Rectal smooth muscle tissue (tissue), 1 donor: ENCODE data around the gene ATP6AP2.

ENCODE experiments used
- H3K27ac ChIP-seq: one replicate; pipeline ENCODE4 v1.7.0; 2013; ENCODE audit warnings: low read depth, low read length, inconsistent platforms
- H3K27me3 ChIP-seq: one replicate; pipeline ENCODE4 v1.7.0; 2013; ENCODE audit warnings: low read length; ENCODE audit not compliant: control insufficient read depth, insufficient read depth
- H3K36me3 ChIP-seq: one replicate; pipeline ENCODE4 v1.7.0; 2013; ENCODE audit warnings: low read length; ENCODE audit not compliant: control insufficient read depth, insufficient read depth
- H3K4me1 ChIP-seq: one replicate; pipeline ENCODE4 v1.7.0; 2013; ENCODE audit warnings: low read length; ENCODE audit not compliant: control insufficient read depth, insufficient read depth
- H3K4me3 ChIP-seq: one replicate; pipeline ENCODE4 v1.7.0; 2013; ENCODE audit warnings: low read length
- H3K9ac ChIP-seq: one replicate; pipeline ENCODE4 v1.7.0; 2013; ENCODE audit warnings: low read length

ATP6AP2 gene

GRCh38 chrX:40653535-40653934 lies 72.8 kb downstream of the ATP6AP2 start:
- Histone ChIP-seq H3K36me3 (no peaks in the 10 kb centered on the region), H3K27me3 (no peaks in the 10 kb centered on the region), H3K4me3 (no peak overlapping the region), H3K27ac (no peak overlapping the region), H3K9ac (no peak overlapping the region), H3K4me1 (no peaks in the 10 kb centered on the region)
